GM19239 (cell line): Measurements from ENCODE around the gene SEMA6A.

Experiments
- DNase-seq: peaks from one replicate; pipeline ENCODE4 v3.0.0; 2011; ENCODE audit warnings: low spot score; ENCODE audit not compliant: insufficient read length
- FAIRE-seq: peaks from 2 replicates; lab custom pipeline; 2011; peaks lifted over from hg19 to GRCh38; lab: Jason Lieb, UNC

SEMA6A gene

GRCh38 chr5:116578676-116579075, 4.1 kb upstream of the SEMA6A start:
- no peak for FAIRE-seq
- no peak for DNase-seq

DNA sequence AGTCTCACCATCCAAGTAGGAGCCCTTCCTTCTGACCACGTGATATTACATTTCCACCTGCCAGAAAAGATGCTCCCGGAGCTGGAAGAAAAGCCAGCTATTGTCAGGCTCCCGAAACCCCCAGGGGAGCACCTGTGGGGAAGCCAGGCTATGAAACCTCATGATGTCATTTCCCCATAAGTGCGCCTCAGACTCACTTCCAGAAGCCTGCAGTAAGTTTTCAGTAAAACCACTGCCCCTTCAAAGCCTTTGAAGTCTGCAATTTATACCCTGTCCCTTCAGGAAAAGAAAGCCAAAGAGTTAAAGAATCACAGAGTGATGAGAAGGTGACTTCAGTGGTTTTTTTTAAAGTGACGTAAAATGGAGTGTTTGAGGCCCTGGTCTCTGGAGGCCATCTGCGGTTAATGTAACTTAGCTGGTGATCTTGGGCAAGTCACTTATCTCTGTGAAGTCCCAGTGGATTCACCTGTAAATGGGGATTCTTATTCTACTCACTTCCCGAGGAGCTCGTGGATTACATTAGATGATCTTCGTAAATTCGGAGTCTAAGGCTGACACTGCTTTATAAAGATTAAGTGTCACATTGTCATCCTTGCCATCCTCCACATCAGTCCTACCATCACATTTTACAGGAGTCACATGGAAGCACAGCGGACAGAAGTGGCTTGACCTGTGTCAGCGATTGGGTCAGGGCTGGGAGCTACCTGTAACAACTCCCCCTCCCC, 2.6 kb upstream of the SEMA6A start:
- DNase-seq (peak; percentile 41), FAIRE-seq (peak; percentile 99)

DNA sequence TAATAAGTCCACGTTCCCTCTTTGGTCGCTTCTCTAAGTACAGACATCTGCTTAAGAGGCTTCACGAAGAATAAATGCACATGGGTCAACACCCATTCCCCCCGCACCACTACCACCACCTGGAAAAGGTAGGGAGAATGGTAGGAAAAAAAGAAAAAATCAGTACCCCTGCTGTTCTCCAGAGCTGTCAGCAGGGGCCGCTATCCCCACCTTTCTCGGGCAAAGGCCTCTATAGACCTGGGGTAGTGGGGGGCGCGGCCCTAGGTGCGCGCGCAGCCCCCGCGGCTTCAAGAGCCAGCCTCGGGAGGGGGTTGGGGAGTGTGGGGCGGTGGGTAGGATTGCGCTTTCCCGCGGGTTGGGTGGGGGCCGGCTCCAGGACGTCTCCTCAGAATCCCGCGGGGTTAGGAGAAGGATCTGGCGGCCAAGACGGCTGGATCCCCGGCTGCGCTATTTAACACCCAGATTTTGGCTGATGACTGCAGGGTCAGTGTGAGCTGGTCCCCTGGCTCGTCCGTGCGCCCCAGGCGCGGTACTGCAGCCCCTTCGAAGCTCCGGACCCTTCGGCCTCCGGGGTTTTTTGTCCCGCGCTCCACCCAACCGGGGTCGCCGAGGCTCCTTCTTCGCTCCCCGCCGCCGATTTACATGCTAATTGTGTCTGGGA, 1.6 kb upstream of the SEMA6A start:
- DNase-seq (peak; percentile 54), FAIRE-seq (peak; percentile 95)

DNA sequence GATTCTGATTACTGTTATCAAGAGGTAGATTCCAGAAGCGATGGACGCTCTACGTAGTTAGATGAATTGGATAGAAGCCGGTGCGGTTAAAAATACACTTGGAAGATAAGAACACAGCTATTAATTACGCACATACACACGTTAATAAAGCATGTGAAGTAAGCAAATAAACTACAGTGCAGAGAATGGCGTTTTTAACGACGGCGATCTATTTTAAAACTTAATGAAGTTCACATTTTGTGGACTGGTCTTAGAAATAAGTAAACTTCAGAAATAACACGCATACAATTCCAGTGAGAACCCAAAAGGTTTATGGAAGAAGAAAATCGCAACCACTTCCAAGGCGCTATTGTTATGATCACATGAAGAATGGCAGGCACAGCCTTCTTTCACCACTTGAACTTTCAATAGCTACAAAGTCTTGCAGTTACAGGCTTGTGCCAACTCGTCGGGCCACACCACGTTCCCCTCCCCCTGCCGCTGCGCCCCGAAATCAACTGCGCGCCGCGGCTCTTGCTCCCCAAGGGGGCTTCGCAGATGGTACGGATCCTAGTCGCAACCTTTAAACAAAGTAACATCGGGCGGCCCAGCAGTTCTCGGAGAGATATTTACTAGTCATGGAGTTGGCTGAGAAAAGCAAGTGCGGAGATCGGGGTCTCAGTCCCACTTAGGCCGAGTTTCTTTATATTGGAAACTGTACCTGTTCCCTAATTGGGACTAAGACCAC, 866 bp upstream of the SEMA6A start:
- FAIRE-seq, result peak; percentile 68
- DNase-seq, result no peak

- FAIRE-seq (peak; percentile 59), DNase-seq (no peak)
Measured at GRCh38 chr5:116573702-116574366, 789 bp downstream of the SEMA6A start.

DNA sequence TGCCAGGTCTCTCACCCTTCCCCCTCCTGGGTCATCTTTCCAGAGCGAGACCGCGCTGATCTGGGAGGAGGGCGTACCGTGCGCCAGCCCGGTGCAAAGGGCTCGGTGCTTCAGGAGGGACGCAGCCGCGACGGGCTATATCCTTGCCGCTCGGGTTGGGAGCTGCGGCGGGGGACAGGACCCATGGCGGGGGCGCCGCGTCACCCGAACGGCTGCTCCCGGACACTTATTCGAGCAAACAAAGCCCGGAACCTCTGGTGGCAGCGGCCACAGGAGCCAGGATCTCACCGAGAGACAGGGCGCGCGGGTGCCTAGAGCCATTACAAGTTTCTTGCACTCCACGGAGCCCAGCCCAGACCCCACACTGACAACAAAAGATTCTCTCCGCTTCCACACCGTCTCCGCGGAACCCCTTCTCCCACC, 1.3 kb downstream of the SEMA6A start:
- DNase-seq (no peak), FAIRE-seq (no peak)

DNA sequence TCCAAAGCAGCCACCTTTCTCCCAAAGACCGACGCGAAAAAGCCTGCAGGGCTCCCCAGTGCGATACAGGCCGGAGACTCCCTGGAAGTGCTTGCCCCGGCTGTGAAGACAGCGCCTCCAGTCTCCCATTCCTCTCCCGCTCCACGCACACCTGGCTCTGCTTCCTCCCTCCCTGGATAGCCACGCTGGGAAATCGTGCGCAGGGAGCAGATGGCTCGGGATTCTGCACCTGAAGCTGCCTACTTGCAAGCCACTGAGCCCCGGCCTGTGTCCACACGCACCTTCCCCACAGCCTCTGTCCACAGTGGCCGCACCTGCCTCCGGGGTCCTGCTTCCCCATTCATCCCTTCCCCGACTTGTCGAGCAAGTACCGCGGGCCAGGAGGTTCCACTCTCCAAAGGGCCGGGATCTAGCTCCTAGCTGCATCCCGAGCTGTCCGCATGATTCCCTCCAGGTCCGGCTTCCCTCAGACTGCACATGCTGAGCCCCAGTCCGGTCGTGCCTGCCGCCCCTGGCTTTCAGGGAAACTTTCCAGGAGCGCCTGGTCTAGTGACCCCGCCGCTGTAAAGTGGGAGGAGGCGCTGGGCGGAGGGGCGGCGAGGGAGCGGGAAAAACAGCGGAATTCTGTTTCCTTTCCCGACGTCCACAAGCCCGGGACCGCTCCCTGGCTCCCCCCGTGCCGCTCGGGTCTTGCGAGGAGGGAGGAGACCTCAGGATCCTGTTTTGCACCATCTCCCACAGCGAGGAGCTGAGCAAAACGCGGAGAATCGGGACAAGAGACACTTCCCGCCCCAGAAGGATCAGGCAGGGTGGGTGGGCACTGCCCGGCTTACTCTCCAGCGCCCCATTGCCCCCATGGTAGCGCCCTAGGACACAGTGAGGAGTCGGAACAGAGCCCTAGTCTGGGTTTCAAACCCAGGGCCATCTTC, 2.0 kb downstream of the SEMA6A start:
- DNase-seq, result no peak
- no peak for FAIRE-seq

DNA sequence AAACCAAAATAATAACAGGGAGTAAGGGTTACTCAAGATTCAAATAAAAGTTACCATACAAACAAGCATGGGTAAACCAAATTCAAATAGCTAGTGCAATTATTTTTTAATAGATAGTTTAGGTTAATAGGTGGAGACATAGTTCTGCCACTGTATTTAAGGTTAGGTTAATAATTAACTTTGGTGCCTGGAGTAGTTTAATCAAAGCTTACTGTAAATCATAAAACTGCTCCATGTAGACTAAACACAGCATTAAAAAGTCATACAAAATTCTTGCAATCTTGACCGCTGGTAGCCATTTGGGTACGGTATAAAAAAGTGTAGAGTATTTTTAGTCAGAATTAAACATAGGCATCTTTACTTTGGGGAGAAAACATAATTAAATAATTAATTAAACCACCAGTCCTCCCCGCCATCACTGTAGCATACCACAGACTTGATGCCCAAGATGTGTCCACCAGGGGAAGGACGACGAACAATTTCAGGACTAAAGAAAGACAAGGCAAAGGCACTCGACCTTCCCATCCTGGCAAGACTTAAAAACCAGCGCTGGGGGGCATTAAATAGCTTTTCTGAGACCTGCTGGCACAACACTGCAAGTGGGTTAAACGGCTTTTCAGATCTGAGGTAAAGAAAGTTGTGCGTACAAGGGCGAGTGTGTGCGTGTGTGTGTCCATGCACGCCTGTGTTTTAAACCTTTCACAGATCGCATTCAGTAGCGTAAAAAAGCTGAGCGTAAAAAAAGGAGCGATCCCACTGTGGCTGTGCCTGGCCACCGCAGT, 2.9 kb downstream of the SEMA6A start:
- DNase-seq (no peak), FAIRE-seq (no peak)

DNA sequence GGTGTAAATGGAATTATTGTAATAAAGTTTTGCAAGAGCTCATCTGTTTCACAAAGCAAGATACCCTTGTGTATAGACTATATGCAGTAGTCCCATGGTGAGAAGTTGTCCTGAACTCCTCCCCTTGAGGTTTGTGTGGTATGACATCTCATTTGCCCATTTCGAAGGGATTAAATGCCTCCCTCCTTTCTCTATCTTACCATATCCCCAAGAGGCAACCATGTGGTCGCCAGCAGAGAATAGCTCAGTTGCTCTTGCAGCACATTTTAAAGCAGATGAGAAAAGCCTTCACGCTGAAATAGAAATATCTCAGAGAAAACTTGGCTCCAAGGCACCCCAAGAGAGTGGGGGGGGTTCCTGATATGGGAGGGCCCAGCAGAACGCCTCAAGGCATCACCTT, 4.6 kb downstream of the SEMA6A start:
- FAIRE-seq, result no peak
- no peak for DNase-seq

DNA sequence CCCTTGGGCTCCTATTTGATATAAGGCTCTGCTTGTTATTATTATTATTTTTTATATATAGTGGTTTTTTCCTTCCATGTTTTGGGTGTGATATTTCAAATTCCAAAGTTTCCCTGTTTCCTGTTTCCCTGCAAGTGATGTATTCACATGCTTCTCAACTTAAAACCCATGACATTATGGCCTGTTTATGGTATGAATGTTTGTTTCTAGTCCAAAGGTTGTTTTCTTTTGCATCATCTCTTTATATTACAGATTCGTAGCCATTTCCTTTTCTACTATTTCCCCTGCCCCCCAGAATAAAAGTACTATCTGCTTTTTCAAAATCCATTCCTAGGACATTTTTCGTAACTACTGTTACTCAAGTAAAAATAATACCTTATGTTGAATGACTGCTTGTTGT, 7.5 kb downstream of the SEMA6A start:
- no peak for FAIRE-seq

GRCh38 chr5:116566251-116566650, 8.4 kb downstream of the SEMA6A start:
- FAIRE-seq (peak; percentile 94), DNase-seq (no peak)

More for the DNA sequence above, 7.5 kb downstream of the SEMA6A start:
- no peak for DNase-seq

GRCh38 chr5:116564756-116565490, 9.7 kb downstream of the SEMA6A start:
- FAIRE-seq (peak; percentile 8), DNase-seq (no peak)

- DNase-seq (no peak), FAIRE-seq (peak; percentile 71)
Measured at GRCh38 chr5:116564312-116564711, 10.3 kb downstream of the SEMA6A start.

GRCh38 chr5:116563736-116564308, 10.8 kb downstream of the SEMA6A start:
- DNase-seq, result no peak
- peak; percentile 60 for FAIRE-seq

- FAIRE-seq, result no peak
Measured at GRCh38 chr5:116562669-116563068, 12.0 kb downstream of the SEMA6A start.

GRCh38 chr5:116561658-116562057, 13.0 kb downstream of the SEMA6A start:
- FAIRE-seq, result no peak
- no peak for DNase-seq

More at GRCh38 chr5:116562669-116563068, 12.0 kb downstream of the SEMA6A start:
- DNase-seq, result no peak

DNA sequence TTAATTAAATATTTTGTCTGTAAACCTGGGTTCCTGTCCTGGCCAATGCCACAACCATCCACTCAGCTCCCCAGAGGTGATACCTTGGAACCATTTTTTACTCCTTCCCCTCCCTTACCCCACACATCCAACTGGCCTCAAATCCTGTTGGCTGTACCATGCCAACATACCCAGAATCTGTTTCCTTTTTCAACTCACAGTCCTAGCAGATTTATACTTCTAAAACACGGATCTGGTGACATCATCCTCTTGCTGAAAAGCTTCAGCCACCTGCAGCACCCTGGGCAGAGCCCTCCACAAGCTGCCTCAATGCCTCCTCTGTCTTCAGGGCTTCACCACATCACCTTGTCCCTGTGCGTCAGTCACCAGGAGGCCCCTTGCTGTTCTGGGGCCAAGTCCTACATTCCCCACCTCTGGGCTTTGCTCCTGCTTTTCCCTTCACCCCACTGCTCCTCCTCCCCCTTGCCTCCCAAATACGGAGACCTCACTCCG, 14.9 kb downstream of the SEMA6A start:
- no peak for DNase-seq
- FAIRE-seq, result no peak

DNA sequence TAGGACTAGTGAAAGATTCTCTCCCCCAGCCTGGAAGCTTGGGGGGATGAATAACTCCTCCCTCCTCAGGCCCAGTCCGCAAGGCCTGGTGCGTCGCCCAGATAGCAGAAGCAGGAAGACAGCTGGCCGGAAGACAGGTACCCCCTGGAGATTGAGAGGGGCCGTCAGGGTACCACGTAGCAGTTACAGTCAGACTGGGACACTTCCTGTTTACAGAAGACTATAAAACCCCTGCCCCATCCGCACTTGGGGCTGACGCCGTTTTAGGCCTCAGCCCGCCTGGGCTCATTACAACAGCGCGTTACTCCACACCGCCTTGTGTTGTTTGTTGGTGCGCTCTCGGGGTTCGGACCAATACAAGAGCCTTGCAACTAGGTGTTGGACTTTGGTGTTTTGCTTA, 15.4 kb downstream of the SEMA6A start:
- DNase-seq (no peak), FAIRE-seq (no peak)
